Neural cell (in vitro differentiated cells): ENCODE results near the gene CTXND2.

Experiments used
- EP300 ChIP-seq: fragments of 450-650 bp; conservative IDR thresholded peaks from 2 replicates; pipeline ENCODE4 v1.6.1; 2014; ENCODE audit warnings: antibody characterized with exemption, mild to moderate bottlenecking, moderate library complexity; ENCODE audit not compliant: poor library complexity, severe bottlenecking
- POLR2AphosphoS5 ChIP-seq: IDR thresholded peaks from 2 replicates; pipeline ENCODE4 v1.6.1; 2012
- RAD21 ChIP-seq: fragments of 450-650 bp; conservative IDR thresholded peaks from 2 replicates; pipeline ENCODE4 v1.6.1; 2014; ENCODE audit warnings: antibody characterized with exemption, mild to moderate bottlenecking, moderate library complexity
- TF ChIP-seq, protein P1 (sequence below): fragments of 450-650 bp; IDR thresholded peaks from 2 replicates; pipeline ENCODE4 v1.5.1; 2014; ENCODE audit warnings: antibody characterized with exemption, mild to moderate bottlenecking, moderate library complexity; ENCODE audit not compliant: poor library complexity, severe bottlenecking
- TF ChIP-seq, protein P2 (sequence below): IDR thresholded peaks from 2 replicates; pipeline ENCODE4 v1.6.1; 2012; ENCODE audit warnings: borderline replicate concordance

DNA sequence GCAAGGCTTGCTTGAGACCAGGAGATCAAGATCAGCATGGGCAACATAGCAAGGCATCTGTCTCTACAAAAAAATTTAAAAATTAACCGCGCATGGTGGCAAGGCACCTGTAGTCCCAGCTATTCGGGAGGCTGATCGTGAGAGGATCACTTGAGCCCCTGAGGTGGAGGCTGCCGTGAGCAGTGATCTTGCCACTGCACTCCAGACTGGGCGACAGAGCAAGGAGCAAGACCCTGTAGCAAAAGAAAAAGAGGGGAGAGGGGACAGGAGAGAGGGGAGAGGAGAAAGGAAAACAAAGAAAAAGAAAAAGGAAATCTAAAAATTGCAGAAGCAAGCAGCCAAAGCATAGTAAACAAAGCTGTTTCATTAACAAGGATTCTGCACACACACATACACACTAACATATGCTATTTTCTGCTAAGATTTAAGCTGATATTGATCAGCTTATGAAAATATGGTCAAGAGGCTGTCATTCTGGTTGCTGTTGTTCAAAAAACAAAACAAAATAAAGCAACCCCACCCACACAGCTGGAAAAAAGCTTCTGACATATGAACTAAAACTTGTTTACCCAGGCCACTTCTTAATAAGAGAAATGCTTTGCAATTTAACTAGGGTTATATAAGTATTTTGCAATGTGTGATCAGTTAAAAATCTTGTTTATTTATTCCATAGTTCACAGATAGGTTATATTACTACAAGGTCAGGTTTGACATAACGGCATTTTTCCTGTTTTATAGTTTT, 12.3 kb upstream of the CTXND2 start:
- TF ChIP-seq POLR2AphosphoS5 (no peak), EP300 (no peak), RAD21 (no peak)
- TF ChIP-seq, protein P1, sequence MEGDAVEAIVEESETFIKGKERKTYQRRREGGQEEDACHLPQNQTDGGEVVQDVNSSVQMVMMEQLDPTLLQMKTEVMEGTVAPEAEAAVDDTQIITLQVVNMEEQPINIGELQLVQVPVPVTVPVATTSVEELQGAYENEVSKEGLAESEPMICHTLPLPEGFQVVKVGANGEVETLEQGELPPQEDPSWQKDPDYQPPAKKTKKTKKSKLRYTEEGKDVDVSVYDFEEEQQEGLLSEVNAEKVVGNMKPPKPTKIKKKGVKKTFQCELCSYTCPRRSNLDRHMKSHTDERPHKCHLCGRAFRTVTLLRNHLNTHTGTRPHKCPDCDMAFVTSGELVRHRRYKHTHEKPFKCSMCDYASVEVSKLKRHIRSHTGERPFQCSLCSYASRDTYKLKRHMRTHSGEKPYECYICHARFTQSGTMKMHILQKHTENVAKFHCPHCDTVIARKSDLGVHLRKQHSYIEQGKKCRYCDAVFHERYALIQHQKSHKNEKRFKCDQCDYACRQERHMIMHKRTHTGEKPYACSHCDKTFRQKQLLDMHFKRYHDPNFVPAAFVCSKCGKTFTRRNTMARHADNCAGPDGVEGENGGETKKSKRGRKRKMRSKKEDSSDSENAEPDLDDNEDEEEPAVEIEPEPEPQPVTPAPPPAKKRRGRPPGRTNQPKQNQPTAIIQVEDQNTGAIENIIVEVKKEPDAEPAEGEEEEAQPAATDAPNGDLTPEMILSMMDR = no peak
- TF ChIP-seq, protein P2, sequence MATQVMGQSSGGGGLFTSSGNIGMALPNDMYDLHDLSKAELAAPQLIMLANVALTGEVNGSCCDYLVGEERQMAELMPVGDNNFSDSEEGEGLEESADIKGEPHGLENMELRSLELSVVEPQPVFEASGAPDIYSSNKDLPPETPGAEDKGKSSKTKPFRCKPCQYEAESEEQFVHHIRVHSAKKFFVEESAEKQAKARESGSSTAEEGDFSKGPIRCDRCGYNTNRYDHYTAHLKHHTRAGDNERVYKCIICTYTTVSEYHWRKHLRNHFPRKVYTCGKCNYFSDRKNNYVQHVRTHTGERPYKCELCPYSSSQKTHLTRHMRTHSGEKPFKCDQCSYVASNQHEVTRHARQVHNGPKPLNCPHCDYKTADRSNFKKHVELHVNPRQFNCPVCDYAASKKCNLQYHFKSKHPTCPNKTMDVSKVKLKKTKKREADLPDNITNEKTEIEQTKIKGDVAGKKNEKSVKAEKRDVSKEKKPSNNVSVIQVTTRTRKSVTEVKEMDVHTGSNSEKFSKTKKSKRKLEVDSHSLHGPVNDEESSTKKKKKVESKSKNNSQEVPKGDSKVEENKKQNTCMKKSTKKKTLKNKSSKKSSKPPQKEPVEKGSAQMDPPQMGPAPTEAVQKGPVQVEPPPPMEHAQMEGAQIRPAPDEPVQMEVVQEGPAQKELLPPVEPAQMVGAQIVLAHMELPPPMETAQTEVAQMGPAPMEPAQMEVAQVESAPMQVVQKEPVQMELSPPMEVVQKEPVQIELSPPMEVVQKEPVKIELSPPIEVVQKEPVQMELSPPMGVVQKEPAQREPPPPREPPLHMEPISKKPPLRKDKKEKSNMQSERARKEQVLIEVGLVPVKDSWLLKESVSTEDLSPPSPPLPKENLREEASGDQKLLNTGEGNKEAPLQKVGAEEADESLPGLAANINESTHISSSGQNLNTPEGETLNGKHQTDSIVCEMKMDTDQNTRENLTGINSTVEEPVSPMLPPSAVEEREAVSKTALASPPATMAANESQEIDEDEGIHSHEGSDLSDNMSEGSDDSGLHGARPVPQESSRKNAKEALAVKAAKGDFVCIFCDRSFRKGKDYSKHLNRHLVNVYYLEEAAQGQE = no peak
